ENCODE data around the gene CHPF. TPM values are rescaled to one million over a fixed set of nuclear protein-coding genes. Genes with fewer than 3 reads are reported as not detected.

The CHPF gene
- total RNA-seq, 1 experiment from 2014 or later = 17.5 TPM

DNA sequence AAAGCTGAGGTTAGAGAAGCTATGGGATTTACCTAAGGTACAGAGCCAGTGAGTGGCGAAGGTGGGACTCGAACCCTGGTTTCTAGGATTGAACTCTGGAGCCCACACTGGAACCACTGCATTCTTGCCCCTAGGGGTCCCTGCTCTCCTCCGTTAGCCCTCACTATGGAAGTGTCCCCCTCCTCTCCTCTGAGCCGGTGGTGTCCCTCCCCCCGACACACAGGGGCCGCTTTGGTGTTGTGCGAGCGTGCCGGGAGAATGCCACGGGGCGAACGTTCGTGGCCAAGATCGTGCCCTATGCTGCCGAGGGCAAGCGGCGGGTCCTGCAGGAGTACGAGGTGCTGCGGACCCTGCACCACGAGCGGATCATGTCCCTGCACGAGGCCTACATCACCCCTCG, 53.4 kb downstream of the CHPF start:
- no peak overlapping the region for H3K4me3 ChIP-seq (ENCODE audit: low read depth in 2 of 2, low read length in 2 of 2)
- ATAC-seq (no peak), DNase-seq (ENCODE audit: low read depth, low spot score) (no peak)
- ChIA-PET POLR2A (no interaction called here), CTCF (no interaction called here)
- no TSS peak for BruUV-seq (replicated peaks)
- H3K4me1 ChIP-seq (ENCODE audit: control insufficient read depth, insufficient read depth, low read length) = peaks cover under 1% of the 10 kb centered on the region; the same call in 1 of the 2 replicates
- no peaks in the 10 kb centered on the region for H3K36me3 ChIP-seq (ENCODE audit: control insufficient read depth, insufficient read depth, low read length)
- H3K9me3 ChIP-seq (ENCODE audit: control insufficient read depth, insufficient read depth, low read depth, low read length) = no peaks in the 10 kb centered on the region
- intact Hi-C loops (cut with micrococcal nuclease; ENCODE audit: unreplicated experiment) (no loop called here), in situ Hi-C loops (cut with HindIII; ENCODE audit: low pct_unique_long_range_greater_than_20kb, low sequenced_read_pairs) (no loop called here)
- no peaks in the 10 kb centered on the region for H3K27me3 ChIP-seq (ENCODE audit: control insufficient read depth, insufficient read depth, low read length)
- H3K27ac ChIP-seq (ENCODE audit: low read length) = no peak overlapping the region
- TF ChIP-seq POLR2AphosphoS5 (IDR thresholded peaks at IDR 0.05; ENCODE audit: low read depth, low read length) (no peak), TCF7L2 (IDR thresholded peaks at IDR 0.05; ENCODE audit: low read depth, low read length) (no peak), SIN3A (IDR thresholded peaks at IDR 0.05; ENCODE audit: borderline replicate concordance, insufficient read depth, low read depth, low read length) (no peak)
- TF ChIP-seq, protein P1, sequence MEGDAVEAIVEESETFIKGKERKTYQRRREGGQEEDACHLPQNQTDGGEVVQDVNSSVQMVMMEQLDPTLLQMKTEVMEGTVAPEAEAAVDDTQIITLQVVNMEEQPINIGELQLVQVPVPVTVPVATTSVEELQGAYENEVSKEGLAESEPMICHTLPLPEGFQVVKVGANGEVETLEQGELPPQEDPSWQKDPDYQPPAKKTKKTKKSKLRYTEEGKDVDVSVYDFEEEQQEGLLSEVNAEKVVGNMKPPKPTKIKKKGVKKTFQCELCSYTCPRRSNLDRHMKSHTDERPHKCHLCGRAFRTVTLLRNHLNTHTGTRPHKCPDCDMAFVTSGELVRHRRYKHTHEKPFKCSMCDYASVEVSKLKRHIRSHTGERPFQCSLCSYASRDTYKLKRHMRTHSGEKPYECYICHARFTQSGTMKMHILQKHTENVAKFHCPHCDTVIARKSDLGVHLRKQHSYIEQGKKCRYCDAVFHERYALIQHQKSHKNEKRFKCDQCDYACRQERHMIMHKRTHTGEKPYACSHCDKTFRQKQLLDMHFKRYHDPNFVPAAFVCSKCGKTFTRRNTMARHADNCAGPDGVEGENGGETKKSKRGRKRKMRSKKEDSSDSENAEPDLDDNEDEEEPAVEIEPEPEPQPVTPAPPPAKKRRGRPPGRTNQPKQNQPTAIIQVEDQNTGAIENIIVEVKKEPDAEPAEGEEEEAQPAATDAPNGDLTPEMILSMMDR (IDR thresholded peaks at IDR 0.05) = no peak
- TF ChIP-seq, protein P2, sequence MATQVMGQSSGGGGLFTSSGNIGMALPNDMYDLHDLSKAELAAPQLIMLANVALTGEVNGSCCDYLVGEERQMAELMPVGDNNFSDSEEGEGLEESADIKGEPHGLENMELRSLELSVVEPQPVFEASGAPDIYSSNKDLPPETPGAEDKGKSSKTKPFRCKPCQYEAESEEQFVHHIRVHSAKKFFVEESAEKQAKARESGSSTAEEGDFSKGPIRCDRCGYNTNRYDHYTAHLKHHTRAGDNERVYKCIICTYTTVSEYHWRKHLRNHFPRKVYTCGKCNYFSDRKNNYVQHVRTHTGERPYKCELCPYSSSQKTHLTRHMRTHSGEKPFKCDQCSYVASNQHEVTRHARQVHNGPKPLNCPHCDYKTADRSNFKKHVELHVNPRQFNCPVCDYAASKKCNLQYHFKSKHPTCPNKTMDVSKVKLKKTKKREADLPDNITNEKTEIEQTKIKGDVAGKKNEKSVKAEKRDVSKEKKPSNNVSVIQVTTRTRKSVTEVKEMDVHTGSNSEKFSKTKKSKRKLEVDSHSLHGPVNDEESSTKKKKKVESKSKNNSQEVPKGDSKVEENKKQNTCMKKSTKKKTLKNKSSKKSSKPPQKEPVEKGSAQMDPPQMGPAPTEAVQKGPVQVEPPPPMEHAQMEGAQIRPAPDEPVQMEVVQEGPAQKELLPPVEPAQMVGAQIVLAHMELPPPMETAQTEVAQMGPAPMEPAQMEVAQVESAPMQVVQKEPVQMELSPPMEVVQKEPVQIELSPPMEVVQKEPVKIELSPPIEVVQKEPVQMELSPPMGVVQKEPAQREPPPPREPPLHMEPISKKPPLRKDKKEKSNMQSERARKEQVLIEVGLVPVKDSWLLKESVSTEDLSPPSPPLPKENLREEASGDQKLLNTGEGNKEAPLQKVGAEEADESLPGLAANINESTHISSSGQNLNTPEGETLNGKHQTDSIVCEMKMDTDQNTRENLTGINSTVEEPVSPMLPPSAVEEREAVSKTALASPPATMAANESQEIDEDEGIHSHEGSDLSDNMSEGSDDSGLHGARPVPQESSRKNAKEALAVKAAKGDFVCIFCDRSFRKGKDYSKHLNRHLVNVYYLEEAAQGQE (IDR thresholded peaks at IDR 0.05; ENCODE audit: insufficient read depth in 1 of 2, low read depth in 2 of 2, low read length in 1 of 2) = no peak

DNA sequence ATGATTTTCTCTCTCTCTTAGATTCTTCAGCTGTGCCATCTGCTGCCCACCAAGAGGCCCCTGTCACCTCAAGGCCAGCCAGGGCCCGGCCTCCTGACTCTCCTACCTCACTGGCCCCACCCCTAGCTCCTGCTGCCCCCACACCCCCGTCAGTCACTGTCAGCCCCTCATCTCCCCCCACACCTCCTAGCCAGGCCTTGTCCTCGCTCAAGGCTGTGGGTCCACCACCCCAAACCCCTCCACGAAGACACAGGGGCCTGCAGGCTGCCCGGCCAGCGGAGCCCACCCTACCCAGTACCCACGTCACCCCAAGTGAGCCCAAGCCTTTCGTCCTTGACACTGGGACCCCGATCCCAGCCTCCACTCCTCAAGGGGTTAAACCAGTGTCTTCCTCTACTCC, 54.3 kb downstream of the CHPF start:
- intact Hi-C loops (cut with micrococcal nuclease; ENCODE audit: unreplicated experiment) = no loop called here
- H3K4me1 ChIP-seq (ENCODE audit: control insufficient read depth, insufficient read depth, low read length) = no peaks in the 10 kb centered on the region
- no peaks in the 10 kb centered on the region for H3K9me3 ChIP-seq (ENCODE audit: control insufficient read depth, insufficient read depth, low read depth, low read length)
- H3K27ac ChIP-seq (ENCODE audit: low read length) = no peak overlapping the region
- CTCF ChIA-PET = no interaction called here
- in situ Hi-C loops (cut with HindIII; ENCODE audit: low pct_unique_long_range_greater_than_20kb, low sequenced_read_pairs) = no loop called here
- BruUV-seq (replicated peaks) = no TSS peak
- TF ChIP-seq POLR2AphosphoS5 (IDR thresholded peaks at IDR 0.05; ENCODE audit: low read depth, low read length) (no peak), TCF7L2 (IDR thresholded peaks at IDR 0.05; ENCODE audit: low read depth, low read length) (no peak), SIN3A (IDR thresholded peaks at IDR 0.05; ENCODE audit: borderline replicate concordance, insufficient read depth, low read depth, low read length) (no peak)
- TF ChIP-seq, protein P2 (IDR thresholded peaks at IDR 0.05; ENCODE audit: insufficient read depth in 1 of 2, low read depth in 2 of 2, low read length in 1 of 2) = no peak
- TF ChIP-seq, protein P1 (IDR thresholded peaks at IDR 0.05) = no peak
- no peak for ATAC-seq
- H3K36me3 ChIP-seq (ENCODE audit: control insufficient read depth, insufficient read depth, low read length) = no peaks in the 10 kb centered on the region
- no peak overlapping the region for H3K4me3 ChIP-seq (ENCODE audit: low read depth in 2 of 2, low read length in 2 of 2)
- POLR2A ChIA-PET = no interaction called here
- no peak for DNase-seq (ENCODE audit: low read depth, low spot score)
- H3K27me3 ChIP-seq (ENCODE audit: control insufficient read depth, insufficient read depth, low read length) = no peaks in the 10 kb centered on the region

Small RNAs within 50 kb of the gene (microRNA-seq; reads per million reads assigned to microRNA genes)
- gene MIR3132 (ENCODE audit: unreplicated experiment) = not detected

Other genes with a start within 250 kb of the CHPF start
- not detected for gene PTPRN, start 234.4 kb downstream of the CHPF start, total RNA-seq (2021; ENCODE audit: unreplicated experiment)
- gene RESP18, start 211.1 kb downstream of the CHPF start, total RNA-seq (2021; ENCODE audit: unreplicated experiment) = not detected
- 107 TPM for gene DNPEP, start 155.9 kb downstream of the CHPF start, total RNA-seq (2021; ENCODE audit: unreplicated experiment)
- 0.69 TPM for gene DES, start 125.4 kb downstream of the CHPF start, total RNA-seq (2021; ENCODE audit: unreplicated experiment)
- 3.4 TPM for gene SPEG, start 109.0 kb downstream of the CHPF start, total RNA-seq (2021; ENCODE audit: unreplicated experiment)
- 66.2 TPM for gene GMPPA, start 44.9 kb downstream of the CHPF start, total RNA-seq (2021; ENCODE audit: unreplicated experiment)
- 0.21 TPM for gene ASIC4, start 29.3 kb downstream of the CHPF start, total RNA-seq (2021; ENCODE audit: unreplicated experiment)
- gene TMEM198, start 219 bp upstream of the CHPF start, total RNA-seq (2021; ENCODE audit: unreplicated experiment) = 2.3 TPM
- gene OBSL1, start 27.7 kb upstream of the CHPF start, total RNA-seq (2021; ENCODE audit: unreplicated experiment) = 25.5 TPM
- 1.2 TPM for gene INHA, start 28.5 kb upstream of the CHPF start, total RNA-seq (2021; ENCODE audit: unreplicated experiment)
- gene STK11IP, start 54.0 kb upstream of the CHPF start, total RNA-seq (2021; ENCODE audit: unreplicated experiment) = 48.2 TPM
- gene SLC4A3, start 83.8 kb upstream of the CHPF start, total RNA-seq (2021; ENCODE audit: unreplicated experiment) = 13.5 TPM

Data from Panc1 (cell line).